Panc1 (cell line): ENCODE measurements around the gene ACOXL. TPM values are rescaled to one million over a fixed set of nuclear protein-coding genes. Genes with fewer than 3 reads are reported as not detected.

Experiments used
- ATAC-seq: fragments of 200-7000 bp; cut with Tn5 transposase; 2 replicates; pipeline ENCODE4 v1.9.1; 2020; ENCODE audit warnings: mild to moderate bottlenecking, moderate library complexity
- BruUV-seq: library from RNA; stranded (reverse); fragments of 400-500 nt; replicated peaks from 2 replicates; lab custom pipeline; 2021; lab: Mats Ljungman, UMichigan
- CTCF ChIA-PET: fragments of 300-600 bp; sonication (Branson Sonifier 250); formaldehyde crosslinking; loops from one replicate; lab custom pipeline; 2022; ENCODE audit warnings: antibody characterized with exemption; lab: Charles Lee
- POLR2A ChIA-PET: fragments of 300-600 bp; sonication (Branson Sonifier 250); formaldehyde crosslinking; loops from one replicate; lab custom pipeline; 2022; ENCODE audit warnings: antibody characterized with exemption; lab: Charles Lee
- DNase-seq: peaks from one replicate; pipeline ENCODE4 v3.0.0-alpha.2; 2010; ENCODE audit warnings: low read depth, low spot score
- H3K27ac ChIP-seq: 2 replicates; pipeline ENCODE4 v1.5.1; 2011; ENCODE audit warnings: mild to moderate bottlenecking, low read length, inconsistent platforms
- H3K27me3 ChIP-seq: fragments of 200-500 bp; sonication (Bioruptor generic); 2 replicates; pipeline ENCODE4 v1.6.0; 2014; ENCODE audit warnings: low read length, inconsistent platforms; ENCODE audit not compliant: control insufficient read depth, insufficient read depth
- H3K36me3 ChIP-seq: fragments of 200-500 bp; sonication (Bioruptor generic); 2 replicates; pipeline ENCODE4 v1.5.1; 2014; ENCODE audit warnings: inconsistent platforms, mild to moderate bottlenecking, low read length, moderate library complexity; ENCODE audit not compliant: control insufficient read depth, insufficient read depth
- H3K4me1 ChIP-seq: 2 replicates; pipeline ENCODE4 v1.5.1; 2011; ENCODE audit warnings: inconsistent platforms, mild to moderate bottlenecking, low read length, moderate library complexity; ENCODE audit not compliant: control insufficient read depth, insufficient read depth
- H3K4me3 ChIP-seq, 2 experiments: 2 replicates each; pipeline ENCODE4 v1.5.1; 2011 to 2012; ENCODE audit warnings: low read depth in 2 of 2, low read length in 2 of 2, mild to moderate bottlenecking in 2 of 2, inconsistent platforms in 1 of 2, moderate library complexity in 1 of 2
- H3K9me3 ChIP-seq: fragments of 200-500 bp; sonication (Bioruptor generic); 2 replicates; pipeline ENCODE4 v1.5.1; 2014; ENCODE audit warnings: low read depth, mild to moderate bottlenecking, inconsistent platforms, low read length, moderate library complexity; ENCODE audit not compliant: control insufficient read depth, insufficient read depth
- POLR2AphosphoS5 ChIP-seq: IDR thresholded peaks from 2 replicates; pipeline ENCODE4 v1.6.1; 2012; ENCODE audit warnings: mild to moderate bottlenecking, low read depth, low read length, moderate library complexity
- SIN3A ChIP-seq: IDR thresholded peaks from 2 replicates; pipeline ENCODE4 v1.6.1; 2012; ENCODE audit warnings: low read depth, mild to moderate bottlenecking, low read length, moderate library complexity, borderline replicate concordance; ENCODE audit not compliant: insufficient read depth
- TCF7L2 ChIP-seq: IDR thresholded peaks from 2 replicates; pipeline ENCODE4 v1.6.1; 2011; ENCODE audit warnings: mild to moderate bottlenecking, low read depth, low read length, inconsistent platforms
- in situ Hi-C: cut with HindIII; loops from 2 replicates; pipeline ENCODE4 v1.10.0; 2016; ENCODE audit warnings: low sequenced_read_pairs, low pct_unique_long_range_greater_than_20kb
- intact Hi-C: fragments of 100-400 bp; cut with micrococcal nuclease; formaldehyde crosslinking; loops from one replicate; pipeline ENCODE4 v1.10.0; 2022; ENCODE audit not compliant: unreplicated experiment
- total RNA-seq: library from RNA; stranded (reverse); gene quantifications from one replicate; pipeline ENCODE4 v1.2.1, GENCODE V29; 2021; ENCODE audit not compliant: unreplicated experiment
- TF ChIP-seq, protein P1 (sequence below): fragments of 450-650 bp; IDR thresholded peaks from 2 replicates; pipeline ENCODE4 v1.5.1; 2017; ENCODE audit warnings: mild to moderate bottlenecking
- TF ChIP-seq, protein P2 (sequence below), 2 experiments: IDR thresholded peaks; 2 replicates each; pipeline ENCODE4 v1.6.1; 2011 to 2012; ENCODE audit warnings: low read depth in 2 of 2, control low read depth in 1 of 2, low read length in 1 of 2, mild to moderate bottlenecking in 1 of 2, moderate library complexity in 1 of 2; ENCODE audit not compliant: insufficient read depth in 1 of 2

The ACOXL gene
- total RNA-seq, 1 experiment from 2014 or later, result 4.9 TPM

DNA sequence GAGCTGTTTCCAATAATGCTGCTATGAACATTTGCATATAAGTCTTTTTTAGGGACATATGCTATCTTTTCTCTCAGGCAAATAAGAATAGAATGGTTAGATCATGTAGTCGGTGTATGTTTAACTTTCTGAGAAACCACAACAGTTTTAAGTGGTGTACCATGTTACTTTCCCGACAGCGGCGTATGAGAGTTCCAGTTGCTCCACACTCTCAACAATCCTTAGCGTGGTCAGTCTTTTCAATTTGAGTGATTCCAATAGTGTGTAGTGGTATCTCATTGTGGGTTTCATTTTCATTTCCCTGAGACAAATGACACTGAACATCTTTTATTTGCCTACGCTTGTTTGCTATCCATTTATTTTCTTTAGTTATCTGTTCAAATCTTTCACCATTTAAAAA lies 149.5 kb downstream of the ACOXL start:
- intact Hi-C loops, result no loop called here
- H3K4me3 ChIP-seq, result no peak overlapping the region
- in situ Hi-C loops, result no loop called here
- no peaks in the 10 kb centered on the region for H3K9me3 ChIP-seq
- DNase-seq (no peak), ATAC-seq (no peak)
- TF ChIP-seq POLR2AphosphoS5 (no peak), SIN3A (no peak), TCF7L2 (no peak)
- TF ChIP-seq, protein P1, sequence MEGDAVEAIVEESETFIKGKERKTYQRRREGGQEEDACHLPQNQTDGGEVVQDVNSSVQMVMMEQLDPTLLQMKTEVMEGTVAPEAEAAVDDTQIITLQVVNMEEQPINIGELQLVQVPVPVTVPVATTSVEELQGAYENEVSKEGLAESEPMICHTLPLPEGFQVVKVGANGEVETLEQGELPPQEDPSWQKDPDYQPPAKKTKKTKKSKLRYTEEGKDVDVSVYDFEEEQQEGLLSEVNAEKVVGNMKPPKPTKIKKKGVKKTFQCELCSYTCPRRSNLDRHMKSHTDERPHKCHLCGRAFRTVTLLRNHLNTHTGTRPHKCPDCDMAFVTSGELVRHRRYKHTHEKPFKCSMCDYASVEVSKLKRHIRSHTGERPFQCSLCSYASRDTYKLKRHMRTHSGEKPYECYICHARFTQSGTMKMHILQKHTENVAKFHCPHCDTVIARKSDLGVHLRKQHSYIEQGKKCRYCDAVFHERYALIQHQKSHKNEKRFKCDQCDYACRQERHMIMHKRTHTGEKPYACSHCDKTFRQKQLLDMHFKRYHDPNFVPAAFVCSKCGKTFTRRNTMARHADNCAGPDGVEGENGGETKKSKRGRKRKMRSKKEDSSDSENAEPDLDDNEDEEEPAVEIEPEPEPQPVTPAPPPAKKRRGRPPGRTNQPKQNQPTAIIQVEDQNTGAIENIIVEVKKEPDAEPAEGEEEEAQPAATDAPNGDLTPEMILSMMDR, result no peak
- TF ChIP-seq, protein P2, sequence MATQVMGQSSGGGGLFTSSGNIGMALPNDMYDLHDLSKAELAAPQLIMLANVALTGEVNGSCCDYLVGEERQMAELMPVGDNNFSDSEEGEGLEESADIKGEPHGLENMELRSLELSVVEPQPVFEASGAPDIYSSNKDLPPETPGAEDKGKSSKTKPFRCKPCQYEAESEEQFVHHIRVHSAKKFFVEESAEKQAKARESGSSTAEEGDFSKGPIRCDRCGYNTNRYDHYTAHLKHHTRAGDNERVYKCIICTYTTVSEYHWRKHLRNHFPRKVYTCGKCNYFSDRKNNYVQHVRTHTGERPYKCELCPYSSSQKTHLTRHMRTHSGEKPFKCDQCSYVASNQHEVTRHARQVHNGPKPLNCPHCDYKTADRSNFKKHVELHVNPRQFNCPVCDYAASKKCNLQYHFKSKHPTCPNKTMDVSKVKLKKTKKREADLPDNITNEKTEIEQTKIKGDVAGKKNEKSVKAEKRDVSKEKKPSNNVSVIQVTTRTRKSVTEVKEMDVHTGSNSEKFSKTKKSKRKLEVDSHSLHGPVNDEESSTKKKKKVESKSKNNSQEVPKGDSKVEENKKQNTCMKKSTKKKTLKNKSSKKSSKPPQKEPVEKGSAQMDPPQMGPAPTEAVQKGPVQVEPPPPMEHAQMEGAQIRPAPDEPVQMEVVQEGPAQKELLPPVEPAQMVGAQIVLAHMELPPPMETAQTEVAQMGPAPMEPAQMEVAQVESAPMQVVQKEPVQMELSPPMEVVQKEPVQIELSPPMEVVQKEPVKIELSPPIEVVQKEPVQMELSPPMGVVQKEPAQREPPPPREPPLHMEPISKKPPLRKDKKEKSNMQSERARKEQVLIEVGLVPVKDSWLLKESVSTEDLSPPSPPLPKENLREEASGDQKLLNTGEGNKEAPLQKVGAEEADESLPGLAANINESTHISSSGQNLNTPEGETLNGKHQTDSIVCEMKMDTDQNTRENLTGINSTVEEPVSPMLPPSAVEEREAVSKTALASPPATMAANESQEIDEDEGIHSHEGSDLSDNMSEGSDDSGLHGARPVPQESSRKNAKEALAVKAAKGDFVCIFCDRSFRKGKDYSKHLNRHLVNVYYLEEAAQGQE (IDR thresholded peaks at IDR 0.05; ENCODE audit: insufficient read depth in 1 of 2, low read depth in 2 of 2, low read length in 1 of 2), result no peak
- no peaks in the 10 kb centered on the region for H3K36me3 ChIP-seq
- BruUV-seq, result no TSS peak
- no peak overlapping the region for H3K27ac ChIP-seq
- ChIA-PET CTCF (no interaction called here), POLR2A (no interaction called here)
- H3K4me1 ChIP-seq, result no peaks in the 10 kb centered on the region
- no peaks in the 10 kb centered on the region for H3K27me3 ChIP-seq

DNA sequence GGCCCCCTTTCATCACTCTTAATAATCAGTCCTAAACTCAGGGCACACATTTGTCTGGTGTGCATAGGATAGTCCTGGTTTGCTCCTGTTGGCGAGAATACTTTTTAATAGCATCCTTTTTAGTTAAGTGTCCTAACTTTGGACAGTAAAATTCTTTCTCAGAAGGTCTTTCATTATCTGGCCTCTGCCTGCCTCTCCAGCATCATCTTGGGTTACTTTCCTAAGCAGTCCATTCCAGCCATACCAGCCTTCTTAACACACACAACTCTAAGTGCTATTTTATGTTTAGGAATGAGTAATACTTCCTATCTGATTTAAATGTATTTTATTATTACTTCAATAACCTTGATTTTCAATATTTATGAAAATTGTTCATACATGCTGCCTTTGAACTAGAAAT lies 151.0 kb downstream of the ACOXL start:
- TF ChIP-seq POLR2AphosphoS5, result no peak
- TF ChIP-seq TCF7L2, result no peak
- TF ChIP-seq, protein P1, result no peak
- no peak for TF ChIP-seq SIN3A
- TF ChIP-seq, protein P2 (IDR thresholded peaks at IDR 0.05; ENCODE audit: insufficient read depth in 1 of 2, low read depth in 2 of 2, low read length in 1 of 2), result no peak
- no TSS peak for BruUV-seq
- no peaks in the 10 kb centered on the region for H3K36me3 ChIP-seq
- ATAC-seq (no peak), DNase-seq (no peak)
- no peaks in the 10 kb centered on the region for H3K27me3 ChIP-seq
- ChIA-PET CTCF (no interaction called here), POLR2A (no interaction called here)
- in situ Hi-C loops (no loop called here), intact Hi-C loops (no loop called here)
- H3K9me3 ChIP-seq, result no peaks in the 10 kb centered on the region
- H3K4me1 ChIP-seq, result no peaks in the 10 kb centered on the region
- H3K27ac ChIP-seq, result no peak overlapping the region
- H3K4me3 ChIP-seq, result no peak overlapping the region
